HepG2 (cell line): ENCODE results near the gene SP6. TPM values are rescaled to one million over a fixed set of nuclear protein-coding genes. Genes with fewer than 3 reads are reported as not detected.

Experiments used
- AGO1 ChIP-seq: fragments of 200-400 bp; formaldehyde crosslinking; IDR thresholded peaks from 2 replicates; pipeline ENCODE4 v1.6.1; 2017; ENCODE audit warnings: mild to moderate bottlenecking, low read depth, low read length, moderate library complexity; ENCODE audit not compliant: poor library complexity, severe bottlenecking
- CEBPG ChIP-seq: IDR thresholded peaks from 2 replicates; pipeline ENCODE4 v1.6.1; 2016
- MAF1 ChIP-seq: sonication (generic); formaldehyde crosslinking; IDR thresholded peaks from 2 replicates; pipeline ENCODE4 v1.5.0; 2020; ENCODE audit warnings: missing genetic modification reagents, borderline replicate concordance
- RBM22 ChIP-seq: fragments of 200-400 bp; formaldehyde crosslinking; optimal IDR thresholded peaks from 2 replicates; pipeline ENCODE3; 2017; ENCODE audit warnings: mild to moderate bottlenecking, low read length, moderate library complexity
- STAT5B ChIP-seq: sonication (generic); formaldehyde crosslinking; IDR thresholded peaks from 2 replicates; pipeline ENCODE4 v1.4.0; 2020; ENCODE audit warnings: missing genetic modification reagents
- ZBTB21 ChIP-seq: sonication (generic); formaldehyde crosslinking; IDR thresholded peaks from 2 replicates; pipeline ENCODE4 v1.4.0; 2020; ENCODE audit warnings: missing genetic modification reagents
- ZNF333 ChIP-seq: sonication (generic); formaldehyde crosslinking; IDR thresholded peaks from 2 replicates; pipeline ENCODE4 v1.4.0; 2020; ENCODE audit warnings: mild to moderate bottlenecking, missing genetic modification reagents, borderline replicate concordance
- ZNF619 ChIP-seq: sonication (generic); formaldehyde crosslinking; IDR thresholded peaks from 2 replicates; pipeline ENCODE4 v1.4.0; 2020; ENCODE audit warnings: mild to moderate bottlenecking, missing genetic modification reagents
- polyA plus RNA-seq, 8 experiments: library from polyadenylated mRNA; depleted of rRNA in 3 of 8; stranded (reverse) in 7 of 8; unstranded in 1 of 8; fragments of >200 nt; fragmentation: Illumina TruSeq in 4 of 8; extraction: Trizol in 4 of 8; gene quantifications; 2 replicates each; pipeline versions ENCODE4 v1.2.1 to v1.2.3, GENCODE V29; 2011 to 2016; ENCODE audit warnings: low read depth in 4 of 8, missing spikeins in 1 of 8, mixed read lengths in 1 of 8; ENCODE audit not compliant: insufficient read depth in 1 of 8
- total RNA-seq, 5 experiments: library from RNA; depleted of rRNA; stranded (reverse); fragments of >200 nt; fragmentation: Illumina TruSeq; extraction: Trizol; gene quantifications; 2 replicates each; pipeline ENCODE4 v1.2.3, GENCODE V29; 2016; ENCODE audit warnings: low read depth in 1 of 5
- TF ChIP-seq, protein P1 (sequence below): sonication (generic); formaldehyde crosslinking; IDR thresholded peaks from one replicate; pipeline ENCODE4 v1.5.1; 2020; ENCODE audit warnings: mild to moderate bottlenecking, missing genetic modification reagents; ENCODE audit errors: not compliant biosample characterization
- TF ChIP-seq, protein P2 (sequence below): sonication (generic); formaldehyde crosslinking; conservative IDR thresholded peaks from 2 replicates; pipeline ENCODE4 v1.8.1; 2023; ENCODE audit warnings: missing genetic modification reagents

The SP6 gene
- total and polyA plus RNA-seq, 2 of the 13 experiments (the other 11 are each of a cell fraction or from before 2014, with no cell fraction given) = 0.07 TPM

DNA sequence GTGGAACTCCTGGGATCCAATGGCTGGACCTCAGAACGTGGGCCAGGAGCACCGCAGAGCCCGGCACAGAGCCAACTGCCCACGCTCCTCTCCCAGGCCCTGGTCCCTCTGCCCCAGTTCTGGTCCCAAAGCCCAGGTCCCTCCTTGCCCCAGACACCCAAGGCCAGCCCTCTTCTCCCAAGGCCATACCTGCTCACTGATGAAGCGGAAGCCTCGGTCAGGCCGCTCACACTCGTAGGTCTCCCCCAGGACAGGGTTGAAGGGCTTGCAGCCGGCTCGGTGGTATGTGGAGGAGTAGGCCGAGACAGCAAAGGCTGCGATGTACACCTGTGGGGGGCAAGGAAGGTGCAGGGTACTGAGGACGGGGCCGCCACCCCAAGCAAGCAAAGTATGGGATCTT, 37.9 kb downstream of the SP6 start (continued):
- TF ChIP-seq, protein P1, sequence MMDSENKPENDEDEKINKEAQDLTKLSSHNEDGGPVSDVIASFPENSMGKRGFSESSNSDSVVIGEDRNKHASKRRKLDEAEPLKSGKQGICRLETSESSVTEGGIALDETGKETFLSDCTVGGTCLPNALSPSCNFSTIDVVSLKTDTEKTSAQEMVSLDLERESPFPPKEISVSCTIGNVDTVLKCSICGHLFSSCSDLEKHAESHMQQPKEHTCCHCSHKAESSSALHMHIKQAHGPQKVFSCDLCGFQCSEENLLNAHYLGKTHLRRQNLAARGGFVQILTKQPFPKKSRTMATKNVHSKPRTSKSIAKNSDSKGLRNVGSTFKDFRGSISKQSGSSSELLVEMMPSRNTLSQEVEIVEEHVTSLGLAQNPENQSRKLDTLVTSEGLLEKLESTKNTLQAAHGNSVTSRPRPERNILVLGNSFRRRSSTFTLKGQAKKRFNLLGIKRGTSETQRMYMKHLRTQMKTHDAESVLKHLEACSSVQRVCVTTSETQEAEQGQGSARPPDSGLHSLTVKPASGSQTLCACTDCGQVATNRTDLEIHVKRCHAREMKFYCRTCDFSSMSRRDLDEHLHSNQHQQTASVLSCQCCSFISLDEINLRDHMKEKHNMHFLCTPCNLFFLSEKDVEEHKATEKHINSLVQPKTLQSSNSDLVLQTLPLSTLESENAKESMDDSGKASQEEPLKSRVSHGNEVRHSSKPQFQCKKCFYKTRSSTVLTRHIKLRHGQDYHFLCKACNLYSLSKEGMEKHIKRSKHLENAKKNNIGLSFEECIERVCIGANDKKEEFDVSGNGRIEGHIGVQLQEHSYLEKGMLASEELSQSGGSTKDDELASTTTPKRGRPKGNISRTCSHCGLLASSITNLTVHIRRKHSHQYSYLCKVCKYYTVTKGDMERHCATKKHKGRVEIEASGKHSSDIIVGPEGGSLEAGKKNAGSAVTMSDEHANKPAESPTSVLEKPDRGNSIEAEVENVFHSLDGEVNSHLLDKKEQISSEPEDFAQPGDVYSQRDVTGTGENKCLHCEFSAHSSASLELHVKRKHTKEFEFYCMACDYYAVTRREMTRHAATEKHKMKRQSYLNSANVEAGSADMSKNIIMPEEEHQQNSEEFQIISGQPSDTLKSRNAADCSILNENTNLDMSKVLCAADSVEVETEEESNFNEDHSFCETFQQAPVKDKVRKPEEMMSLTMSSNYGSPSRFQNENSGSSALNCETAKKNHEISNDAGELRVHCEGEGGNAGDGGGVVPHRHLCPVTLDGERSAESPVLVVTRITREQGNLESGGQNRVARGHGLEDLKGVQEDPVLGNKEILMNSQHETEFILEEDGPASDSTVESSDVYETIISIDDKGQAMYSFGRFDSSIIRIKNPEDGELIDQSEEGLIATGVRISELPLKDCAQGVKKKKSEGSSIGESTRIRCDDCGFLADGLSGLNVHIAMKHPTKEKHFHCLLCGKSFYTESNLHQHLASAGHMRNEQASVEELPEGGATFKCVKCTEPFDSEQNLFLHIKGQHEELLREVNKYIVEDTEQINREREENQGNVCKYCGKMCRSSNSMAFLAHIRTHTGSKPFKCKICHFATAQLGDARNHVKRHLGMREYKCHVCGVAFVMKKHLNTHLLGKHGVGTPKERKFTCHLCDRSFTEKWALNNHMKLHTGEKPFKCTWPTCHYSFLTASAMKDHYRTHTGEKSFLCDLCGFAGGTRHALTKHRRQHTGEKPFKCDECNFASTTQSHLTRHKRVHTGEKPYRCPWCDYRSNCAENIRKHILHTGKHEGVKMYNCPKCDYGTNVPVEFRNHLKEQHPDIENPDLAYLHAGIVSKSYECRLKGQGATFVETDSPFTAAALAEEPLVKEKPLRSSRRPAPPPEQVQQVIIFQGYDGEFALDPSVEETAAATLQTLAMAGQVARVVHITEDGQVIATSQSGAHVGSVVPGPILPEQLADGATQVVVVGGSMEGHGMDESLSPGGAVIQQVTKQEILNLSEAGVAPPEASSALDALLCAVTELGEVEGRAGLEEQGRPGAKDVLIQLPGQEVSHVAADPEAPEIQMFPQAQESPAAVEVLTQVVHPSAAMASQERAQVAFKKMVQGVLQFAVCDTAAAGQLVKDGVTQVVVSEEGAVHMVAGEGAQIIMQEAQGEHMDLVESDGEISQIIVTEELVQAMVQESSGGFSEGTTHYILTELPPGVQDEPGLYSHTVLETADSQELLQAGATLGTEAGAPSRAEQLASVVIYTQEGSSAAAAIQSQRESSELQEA = no peak
- no peak for TF ChIP-seq ZNF619
- TF ChIP-seq, protein P2, sequence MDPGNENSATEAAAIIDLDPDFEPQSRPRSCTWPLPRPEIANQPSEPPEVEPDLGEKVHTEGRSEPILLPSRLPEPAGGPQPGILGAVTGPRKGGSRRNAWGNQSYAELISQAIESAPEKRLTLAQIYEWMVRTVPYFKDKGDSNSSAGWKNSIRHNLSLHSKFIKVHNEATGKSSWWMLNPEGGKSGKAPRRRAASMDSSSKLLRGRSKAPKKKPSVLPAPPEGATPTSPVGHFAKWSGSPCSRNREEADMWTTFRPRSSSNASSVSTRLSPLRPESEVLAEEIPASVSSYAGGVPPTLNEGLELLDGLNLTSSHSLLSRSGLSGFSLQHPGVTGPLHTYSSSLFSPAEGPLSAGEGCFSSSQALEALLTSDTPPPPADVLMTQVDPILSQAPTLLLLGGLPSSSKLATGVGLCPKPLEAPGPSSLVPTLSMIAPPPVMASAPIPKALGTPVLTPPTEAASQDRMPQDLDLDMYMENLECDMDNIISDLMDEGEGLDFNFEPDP (CRISPR knock-in tag) = no peak
- no peak for TF ChIP-seq ZBTB21 (CRISPR knock-in tag)
- no peak for TF ChIP-seq ZNF333 (CRISPR knock-in tag)
- no peak for TF ChIP-seq MAF1
- TF ChIP-seq CEBPG (CRISPR knock-in tag) = no peak
- TF ChIP-seq AGO1 = no peak
- no peak for TF ChIP-seq STAT5B
- TF ChIP-seq RBM22 = no peak
